Kidney capillary endothelial cell (primary cell): ENCODE measurements around the gene RAD51B.
"Not testable (repeated sequence)": the region's sequence is repeated elsewhere in the genome, so short reads cannot be mapped to it uniquely, and the experiment has no call there.

Source experiments
- DNase-seq: peaks from one replicate; pipeline ENCODE4 v3.0.0-alpha.2; 2018; ENCODE audit warnings: low spot score

RAD51B gene

GRCh38 chr14:67949771-67950170, 130.2 kb downstream of the RAD51B start:
- DNase-seq, result no peak

GRCh38 chr14:67950386-67950785, 130.8 kb downstream of the RAD51B start:
- no peak for DNase-seq

GRCh38 chr14:67951529-67952135, 132.1 kb downstream of the RAD51B start:
- no peak for DNase-seq

GRCh38 chr14:67952381-67952780, 132.8 kb downstream of the RAD51B start:
- DNase-seq, result no peak

- DNase-seq, result no peak
Measured at GRCh38 chr14:67952786-67953185, 133.2 kb downstream of the RAD51B start.

GRCh38 chr14:67955261-67955660, 135.7 kb downstream of the RAD51B start:
- DNase-seq, result no peak

GRCh38 chr14:67957946-67958345, 138.4 kb downstream of the RAD51B start:
- no peak for DNase-seq

GRCh38 chr14:67961676-67962075, 142.1 kb downstream of the RAD51B start:
- no peak for DNase-seq

GRCh38 chr14:67962215-67962644, 142.7 kb downstream of the RAD51B start:
- no peak for DNase-seq

- DNase-seq, result no peak
Measured at GRCh38 chr14:67963545-67963944, 144.0 kb downstream of the RAD51B start.

- no peak for DNase-seq
Measured at GRCh38 chr14:67963960-67964812, 144.6 kb downstream of the RAD51B start.

GRCh38 chr14:67965696-67966095, 146.1 kb downstream of the RAD51B start:
- DNase-seq, result no peak

GRCh38 chr14:67967206-67967605, 147.6 kb downstream of the RAD51B start:
- DNase-seq, result no peak

- DNase-seq, result not testable (repeated sequence)
Measured at GRCh38 chr14:67967970-67968369, 148.4 kb downstream of the RAD51B start.

GRCh38 chr14:67970923-67971322, 151.3 kb downstream of the RAD51B start:
- no peak for DNase-seq

- DNase-seq, result no peak
Measured at GRCh38 chr14:67971627-67972625, 152.3 kb downstream of the RAD51B start.

- DNase-seq, result no peak
Measured at GRCh38 chr14:67973436-67973835, 153.9 kb downstream of the RAD51B start.

GRCh38 chr14:67975470-67975869, 155.9 kb downstream of the RAD51B start:
- no peak for DNase-seq

GRCh38 chr14:67977434-67978034, 158.0 kb downstream of the RAD51B start:
- DNase-seq, result no peak

- no peak for DNase-seq
Measured at GRCh38 chr14:67978749-67979148, 159.2 kb downstream of the RAD51B start.

GRCh38 chr14:67982711-67983608, 163.4 kb downstream of the RAD51B start:
- no peak for DNase-seq
